GM12892 (cell line): ENCODE data around the gene EIF3K.
"Not testable (repeated sequence)": the region's sequence is repeated elsewhere in the genome, so short reads cannot be mapped to it uniquely, and the experiment has no call there.

Source experiments
- POLR2A ChIP-seq: IDR thresholded peaks from 2 replicates; pipeline ENCODE4 v1.6.1; 2011; ENCODE audit warnings: low read depth, low read length, control low read depth
- POLR2AphosphoS5 ChIP-seq: IDR thresholded peaks from 2 replicates; pipeline ENCODE4 v1.6.1; 2011; ENCODE audit warnings: low read depth, low read length, control low read depth

DNA sequence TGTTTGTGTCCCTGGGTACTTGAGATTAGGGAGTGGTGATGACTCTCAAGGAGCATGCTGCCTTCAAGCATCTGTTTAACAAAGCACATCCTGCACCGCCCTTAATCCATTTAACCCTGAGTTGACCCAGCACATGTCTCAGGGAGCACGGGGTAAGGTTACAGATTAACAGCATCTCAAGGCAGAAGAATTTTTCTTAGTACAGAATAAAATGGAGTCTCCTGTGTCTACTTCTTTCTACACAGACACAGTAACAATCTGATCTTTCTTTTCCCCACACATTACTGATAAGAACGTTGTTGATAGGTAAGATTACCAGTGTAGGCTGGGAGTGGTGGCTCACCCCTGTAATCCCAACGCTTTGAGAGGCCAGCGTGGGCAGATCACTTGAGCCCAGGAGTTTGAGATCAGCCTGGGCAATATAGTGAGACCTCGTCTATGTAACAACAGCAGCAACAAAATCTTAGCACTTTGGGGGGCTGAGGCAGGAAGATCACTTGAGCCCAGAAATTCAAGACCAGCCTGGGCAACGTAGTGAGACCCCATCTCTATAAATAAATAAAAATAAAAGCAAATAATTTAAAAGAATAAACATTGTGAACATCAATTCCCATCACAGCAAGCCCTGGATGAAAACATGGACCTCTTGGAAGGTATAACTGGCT lies 13.0 kb downstream of the EIF3K start:
- not testable (repeated sequence) for TF ChIP-seq POLR2A, POLR2AphosphoS5
